ENCODE results near the gene HID1. TPM values are rescaled to one million over a fixed set of nuclear protein-coding genes. Genes with fewer than 3 reads are reported as not detected.
A peak's percentile ranks its signal among the peaks of the same experiment; 100 is the strongest.

HID1 gene, protein sequence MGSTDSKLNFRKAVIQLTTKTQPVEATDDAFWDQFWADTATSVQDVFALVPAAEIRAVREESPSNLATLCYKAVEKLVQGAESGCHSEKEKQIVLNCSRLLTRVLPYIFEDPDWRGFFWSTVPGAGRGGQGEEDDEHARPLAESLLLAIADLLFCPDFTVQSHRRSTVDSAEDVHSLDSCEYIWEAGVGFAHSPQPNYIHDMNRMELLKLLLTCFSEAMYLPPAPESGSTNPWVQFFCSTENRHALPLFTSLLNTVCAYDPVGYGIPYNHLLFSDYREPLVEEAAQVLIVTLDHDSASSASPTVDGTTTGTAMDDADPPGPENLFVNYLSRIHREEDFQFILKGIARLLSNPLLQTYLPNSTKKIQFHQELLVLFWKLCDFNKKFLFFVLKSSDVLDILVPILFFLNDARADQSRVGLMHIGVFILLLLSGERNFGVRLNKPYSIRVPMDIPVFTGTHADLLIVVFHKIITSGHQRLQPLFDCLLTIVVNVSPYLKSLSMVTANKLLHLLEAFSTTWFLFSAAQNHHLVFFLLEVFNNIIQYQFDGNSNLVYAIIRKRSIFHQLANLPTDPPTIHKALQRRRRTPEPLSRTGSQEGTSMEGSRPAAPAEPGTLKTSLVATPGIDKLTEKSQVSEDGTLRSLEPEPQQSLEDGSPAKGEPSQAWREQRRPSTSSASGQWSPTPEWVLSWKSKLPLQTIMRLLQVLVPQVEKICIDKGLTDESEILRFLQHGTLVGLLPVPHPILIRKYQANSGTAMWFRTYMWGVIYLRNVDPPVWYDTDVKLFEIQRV
- under 0.01 and 1.1 TPM in 2 replicates for total RNA-seq (2012; rRNA removed)

DNA sequence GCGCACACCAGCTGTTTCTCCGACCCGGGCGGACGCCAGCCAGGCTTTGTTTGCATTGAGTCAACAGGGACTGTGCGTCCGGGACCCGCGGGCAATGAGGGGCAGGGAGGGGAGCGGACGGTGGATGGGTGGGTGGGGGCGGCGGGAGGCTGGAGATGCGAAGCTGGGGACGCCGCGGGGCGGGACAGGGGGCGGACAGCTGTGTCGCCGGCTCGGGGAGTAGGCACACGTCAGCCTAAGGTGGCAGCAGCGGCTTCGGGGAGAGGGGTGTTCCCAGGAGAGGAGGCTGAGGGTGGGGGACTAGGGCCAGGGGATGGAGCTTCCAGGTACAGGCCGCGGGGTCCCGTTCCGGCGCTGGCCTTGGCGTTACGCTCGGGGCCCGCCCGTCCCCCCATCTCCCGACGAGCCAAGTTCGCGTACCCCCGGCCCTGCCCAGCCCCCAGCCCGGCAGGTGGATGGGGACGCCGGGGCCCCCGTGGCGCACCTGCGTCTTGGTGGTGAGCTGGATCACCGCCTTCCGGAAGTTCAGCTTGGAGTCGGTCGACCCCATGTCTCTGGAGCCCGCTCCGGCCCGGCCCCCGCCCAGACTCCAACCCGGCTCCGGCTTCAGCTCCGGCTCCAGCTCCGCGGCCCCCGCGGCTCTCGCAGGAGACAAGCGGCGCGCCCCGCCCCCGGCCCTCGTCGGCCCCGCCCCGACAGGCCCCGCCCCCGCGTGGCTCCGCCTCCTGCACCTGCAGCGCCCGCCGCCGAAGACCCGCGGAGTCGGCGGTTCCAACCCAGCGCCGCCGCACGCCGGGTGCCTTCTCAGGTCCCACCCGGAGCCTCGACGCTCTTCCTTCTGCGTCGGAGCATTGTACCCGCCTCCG lies at the start of gene HID1:
Gene HID1 (minus strand): TSS at position 653 of the 866 bp plus-strand sequence. CDS start 103 bp downstream, at position 550.
- no peak within 1 kb of the TSS for H3K9ac ChIP-seq (ENCODE audit: low read depth, low read length)
- H3K4me1 ChIP-seq (ENCODE audit: control insufficient read depth, insufficient read depth, low read length) = peaks cover 7% of the 10 kb centered on the region
- peaks cover 34% of the 10 kb centered on the region for H3K27me3 ChIP-seq (ENCODE audit: control insufficient read depth, insufficient read depth, low read length)
- peak within 1 kb of the TSS; percentile 65 for H3K4me3 ChIP-seq (ENCODE audit: low read length)
- peak within 1 kb of the TSS; percentile 80 for H3K4me2 ChIP-seq (ENCODE audit: low read length)
- H3K9me3 ChIP-seq (replicated peaks; ENCODE audit: low read length) = no peaks in the 10 kb centered on the region
- H3K36me3 ChIP-seq (ENCODE audit: insufficient read depth, low read length) = no peaks in the 10 kb centered on the region

DNA sequence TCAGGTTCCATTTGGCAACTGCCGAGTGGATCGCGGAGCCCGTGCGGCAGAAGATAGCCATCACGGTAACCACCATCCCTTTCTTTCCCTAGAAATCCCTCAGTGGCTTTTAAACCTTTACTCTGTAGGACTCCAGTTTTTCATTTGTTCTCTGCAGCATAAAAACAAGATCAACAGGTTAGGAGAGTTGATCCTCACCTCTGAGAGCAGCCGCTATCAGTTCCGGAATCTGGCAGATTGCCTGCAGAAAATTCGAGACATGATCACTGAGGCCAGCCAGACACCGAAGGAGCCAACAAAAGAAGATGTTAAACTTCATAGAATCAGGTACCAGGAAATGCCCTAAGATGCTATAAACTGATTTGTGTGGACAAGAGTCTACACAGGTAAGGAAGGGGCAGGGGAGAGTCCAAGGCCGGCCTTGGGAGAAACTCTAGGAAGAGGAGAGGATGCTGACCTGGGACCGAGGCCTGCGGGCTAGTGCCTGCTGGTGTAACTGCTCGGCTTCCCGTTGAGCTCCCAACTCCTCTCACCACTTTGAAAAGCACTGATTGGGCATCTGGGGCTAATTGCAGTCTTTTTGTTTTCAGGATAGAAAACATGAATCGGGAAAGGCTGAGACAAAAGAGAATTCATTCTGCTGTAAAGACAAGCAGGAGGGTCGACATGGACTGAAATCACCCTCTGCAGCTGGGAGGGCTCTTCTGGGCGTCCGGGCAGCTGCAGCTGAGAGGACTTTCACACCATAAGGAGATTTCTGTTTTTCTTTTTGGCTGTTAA lies 48.0 kb upstream of the HID1 start:
- no peaks in the 10 kb centered on the region for H3K27me3 ChIP-seq (ENCODE audit: control insufficient read depth, insufficient read depth, low read length)
- no peak overlapping the region for H3K9ac ChIP-seq (ENCODE audit: low read depth, low read length)
- H3K4me1 ChIP-seq (ENCODE audit: control insufficient read depth, insufficient read depth, low read length) = no peaks in the 10 kb centered on the region
- no peak overlapping the region for H3K4me2 ChIP-seq (ENCODE audit: low read length)
- H3K9me3 ChIP-seq (replicated peaks; ENCODE audit: low read length) = no peaks in the 10 kb centered on the region
- H3K4me3 ChIP-seq (ENCODE audit: low read length) = no peak overlapping the region
- H3K36me3 ChIP-seq (ENCODE audit: insufficient read depth, low read length) = peaks cover 32% of the 10 kb centered on the region

DNA sequence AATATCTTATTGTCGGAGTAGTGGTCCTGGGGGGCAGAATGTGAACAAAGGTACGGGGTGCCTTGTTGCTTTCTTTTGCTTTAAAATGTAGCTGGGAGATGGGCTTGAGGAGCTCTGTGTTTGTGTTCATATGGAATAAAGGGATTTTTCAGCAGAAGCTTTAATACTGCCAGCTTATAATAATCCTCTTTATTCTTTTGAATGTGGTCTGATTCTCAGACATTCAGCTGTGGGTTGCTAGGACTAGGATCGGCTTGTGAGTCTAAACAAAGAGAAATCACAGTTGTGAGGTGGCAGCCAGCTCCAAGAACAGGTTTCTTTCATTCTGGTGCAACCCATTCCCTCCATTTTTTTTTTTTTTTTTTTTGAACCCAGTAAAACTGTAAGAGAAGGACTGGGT lies 47.2 kb upstream of the HID1 start:
- H3K27me3 ChIP-seq (ENCODE audit: control insufficient read depth, insufficient read depth, low read length) = no peaks in the 10 kb centered on the region
- no peak overlapping the region for H3K4me3 ChIP-seq (ENCODE audit: low read length)
- H3K4me1 ChIP-seq (ENCODE audit: control insufficient read depth, insufficient read depth, low read length) = no peaks in the 10 kb centered on the region
- no peaks in the 10 kb centered on the region for H3K9me3 ChIP-seq (replicated peaks; ENCODE audit: low read length)
- H3K9ac ChIP-seq (ENCODE audit: low read depth, low read length) = no peak overlapping the region
- H3K36me3 ChIP-seq (ENCODE audit: insufficient read depth, low read length) = peaks cover 32% of the 10 kb centered on the region
- no peak overlapping the region for H3K4me2 ChIP-seq (ENCODE audit: low read length)

DNA sequence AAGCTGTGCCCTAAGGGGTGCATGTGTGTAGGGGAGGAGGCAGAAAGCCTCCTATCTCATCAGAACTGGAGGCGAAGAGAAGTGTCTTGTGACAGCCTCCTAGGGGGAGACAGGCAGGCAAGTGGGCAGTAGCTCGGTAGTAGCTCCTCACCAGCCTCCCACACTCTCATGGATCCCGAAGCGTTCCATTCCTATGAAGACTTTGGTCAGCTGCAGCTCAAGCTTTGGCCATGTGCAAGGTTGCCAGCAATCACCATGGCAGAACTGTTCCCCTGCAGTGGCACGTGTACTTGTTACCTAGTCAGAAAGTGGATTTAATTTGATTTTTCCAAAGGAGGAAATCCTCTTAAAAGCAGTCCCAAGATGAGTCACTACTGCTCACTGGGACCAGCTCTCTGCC lies 46.6 kb upstream of the HID1 start:
- H3K27me3 ChIP-seq (ENCODE audit: control insufficient read depth, insufficient read depth, low read length) = no peaks in the 10 kb centered on the region
- H3K4me2 ChIP-seq (ENCODE audit: low read length) = no peak overlapping the region
- H3K9me3 ChIP-seq (replicated peaks; ENCODE audit: low read length) = no peaks in the 10 kb centered on the region
- H3K36me3 ChIP-seq (ENCODE audit: insufficient read depth, low read length) = peaks cover 32% of the 10 kb centered on the region
- no peak overlapping the region for H3K9ac ChIP-seq (ENCODE audit: low read depth, low read length)
- no peak overlapping the region for H3K4me3 ChIP-seq (ENCODE audit: low read length)
- H3K4me1 ChIP-seq (ENCODE audit: control insufficient read depth, insufficient read depth, low read length) = no peaks in the 10 kb centered on the region

DNA sequence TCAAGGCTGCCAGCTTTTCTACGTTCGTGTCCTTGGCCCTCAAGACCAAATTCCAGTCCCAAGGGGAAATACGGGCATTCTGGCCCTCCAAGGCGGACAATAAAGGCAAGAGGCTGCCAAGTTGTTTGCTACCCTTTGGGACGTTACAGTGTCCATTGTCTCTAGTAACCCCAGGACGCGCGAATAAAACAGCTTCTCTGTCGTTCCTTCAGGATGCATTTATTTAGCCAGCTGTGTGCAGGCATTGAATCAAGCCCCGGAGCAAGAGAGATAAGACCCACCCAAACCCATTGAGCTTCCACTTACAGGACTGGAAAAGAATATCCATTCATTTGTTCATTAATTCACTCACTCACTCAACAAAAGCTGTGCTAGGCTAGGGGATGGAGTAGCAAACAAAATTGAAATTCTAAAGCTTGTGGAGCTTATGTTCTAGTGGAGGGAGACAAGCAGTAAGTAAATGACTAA lies 40.6 kb upstream of the HID1 start:
- Histone ChIP-seq H3K36me3 (ENCODE audit: insufficient read depth, low read length) (no peaks in the 10 kb centered on the region), H3K4me3 (ENCODE audit: low read length) (peak overlapping the region; percentile 82), H3K4me1 (ENCODE audit: control insufficient read depth, insufficient read depth, low read length) (peaks cover 20% of the 10 kb centered on the region), H3K4me2 (ENCODE audit: low read length) (peak overlapping the region; percentile 85), H3K27me3 (ENCODE audit: control insufficient read depth, insufficient read depth, low read length) (no peaks in the 10 kb centered on the region), H3K9ac (ENCODE audit: low read depth, low read length) (peak overlapping the region; percentile 88), H3K9me3 (replicated peaks; ENCODE audit: low read length) (no peaks in the 10 kb centered on the region)

DNA sequence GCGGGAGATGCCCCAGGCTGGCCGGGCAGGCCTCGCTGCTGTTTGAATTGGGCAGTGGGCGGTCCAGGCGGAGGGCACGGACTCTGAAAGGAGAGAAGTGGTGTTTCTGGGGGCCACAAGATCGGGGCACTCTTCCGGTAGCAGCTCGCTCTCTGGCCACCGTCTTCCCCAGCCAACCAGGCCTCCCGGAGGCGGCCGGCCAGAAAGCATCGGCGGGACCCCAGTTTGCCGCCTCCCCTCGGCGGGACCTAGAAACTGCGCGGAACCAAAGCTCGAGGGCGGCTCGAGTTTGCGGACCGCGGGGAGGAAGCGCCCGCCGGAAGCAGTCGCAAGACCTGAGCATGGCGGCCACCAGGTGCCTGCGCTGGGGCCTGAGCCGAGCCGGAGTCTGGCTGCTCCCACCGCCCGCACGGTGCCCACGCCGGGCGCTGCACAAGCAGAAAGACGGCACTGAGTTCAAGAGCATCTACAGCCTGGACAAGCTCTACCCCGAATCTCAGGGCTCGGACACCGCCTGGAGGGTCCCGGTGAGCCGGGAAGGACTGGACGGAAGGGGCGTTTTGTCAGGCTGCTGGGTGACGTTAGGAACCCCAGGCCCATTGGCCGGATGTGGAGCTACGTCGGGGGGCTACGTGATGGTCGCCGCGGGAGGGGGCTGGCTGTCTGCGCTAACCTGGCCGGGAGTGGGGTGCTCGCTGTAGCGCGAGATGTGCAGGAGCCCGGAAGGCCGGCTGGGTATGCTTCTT lies 40.0 kb upstream of the HID1 start, which contains the start of gene MRPL58:
Gene MRPL58 (plus strand): TSS at position 325 of the 746 bp plus-strand sequence. CDS start 17 bp downstream, at position 342.
- H3K4me1 ChIP-seq (ENCODE audit: control insufficient read depth, insufficient read depth, low read length) = peaks cover 20% of the 10 kb centered on the region
- H3K4me3 ChIP-seq (ENCODE audit: low read length) = peak within 1 kb of the TSS; percentile 82
- H3K4me2 ChIP-seq (ENCODE audit: low read length) = peak within 1 kb of the TSS; percentile 85
- H3K36me3 ChIP-seq (ENCODE audit: insufficient read depth, low read length) = no peaks in the 10 kb centered on the region
- H3K27me3 ChIP-seq (ENCODE audit: control insufficient read depth, insufficient read depth, low read length) = no peaks in the 10 kb centered on the region
- no peaks in the 10 kb centered on the region for H3K9me3 ChIP-seq (replicated peaks; ENCODE audit: low read length)
- peak within 1 kb of the TSS; percentile 88 for H3K9ac ChIP-seq (ENCODE audit: low read depth, low read length)

DNA sequence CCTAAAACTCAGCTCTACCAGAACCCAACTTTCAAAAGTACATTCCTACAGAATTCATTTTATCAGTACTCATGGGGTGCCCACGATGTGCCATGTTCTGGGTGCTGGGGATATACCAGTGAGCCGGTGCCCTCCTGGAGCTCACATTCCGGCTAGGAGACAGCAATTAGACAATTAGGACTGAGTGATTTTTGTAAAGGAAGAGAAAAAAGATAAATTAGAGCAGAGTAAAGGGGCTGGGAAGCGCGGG lies 39.5 kb upstream of the HID1 start:
- H3K9me3 ChIP-seq (replicated peaks; ENCODE audit: low read length) = no peaks in the 10 kb centered on the region
- H3K9ac ChIP-seq (ENCODE audit: low read depth, low read length) = peak overlapping the region; percentile 88
- H3K4me1 ChIP-seq (ENCODE audit: control insufficient read depth, insufficient read depth, low read length) = peaks cover 20% of the 10 kb centered on the region
- no peaks in the 10 kb centered on the region for H3K27me3 ChIP-seq (ENCODE audit: control insufficient read depth, insufficient read depth, low read length)
- peak overlapping the region; percentile 82 for H3K4me3 ChIP-seq (ENCODE audit: low read length)
- peak overlapping the region; percentile 85 for H3K4me2 ChIP-seq (ENCODE audit: low read length)
- no peaks in the 10 kb centered on the region for H3K36me3 ChIP-seq (ENCODE audit: insufficient read depth, low read length)

DNA sequence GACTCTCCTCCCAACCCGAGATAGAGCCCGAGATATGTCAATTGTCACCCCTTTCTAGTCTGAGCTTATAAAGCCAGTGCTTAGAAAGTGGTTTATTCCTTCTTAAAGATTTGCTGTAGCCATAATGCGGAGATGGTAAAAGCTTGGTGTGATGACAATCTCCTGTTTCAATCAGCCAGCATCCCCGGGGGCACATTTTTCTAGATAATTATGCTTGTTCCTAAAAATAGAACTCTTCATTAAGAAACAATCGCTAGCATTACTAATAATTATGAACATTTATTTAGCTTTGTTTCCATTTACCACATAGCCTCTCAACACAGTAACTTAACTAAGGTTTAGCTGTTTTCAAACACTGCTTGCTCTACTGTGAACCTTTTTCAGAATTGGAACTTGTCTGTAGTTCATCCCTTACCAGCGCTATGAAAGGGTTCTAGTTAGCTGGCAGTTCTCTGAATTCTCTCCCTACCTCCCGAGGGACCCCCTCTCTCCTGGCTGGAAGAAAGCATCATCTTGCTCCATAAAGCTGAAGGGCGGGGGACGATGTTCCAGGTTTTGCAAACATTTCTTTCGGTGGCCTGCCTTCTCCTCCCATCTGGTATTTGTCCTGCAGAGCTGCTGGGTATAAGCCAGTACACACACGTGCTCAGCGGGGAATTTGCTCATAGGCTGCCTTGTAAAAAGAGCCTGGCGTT lies 39.0 kb upstream of the HID1 start:
- peaks cover 20% of the 10 kb centered on the region for H3K4me1 ChIP-seq (ENCODE audit: control insufficient read depth, insufficient read depth, low read length)
- H3K9ac ChIP-seq (ENCODE audit: low read depth, low read length) = peak overlapping the region; percentile 88
- peak overlapping the region; percentile 85 for H3K4me2 ChIP-seq (ENCODE audit: low read length)
- H3K4me3 ChIP-seq (ENCODE audit: low read length) = peak overlapping the region; percentile 82
- H3K36me3 ChIP-seq (ENCODE audit: insufficient read depth, low read length) = peaks cover under 1% of the 10 kb centered on the region
- H3K27me3 ChIP-seq (ENCODE audit: control insufficient read depth, insufficient read depth, low read length) = no peaks in the 10 kb centered on the region
- no peaks in the 10 kb centered on the region for H3K9me3 ChIP-seq (replicated peaks; ENCODE audit: low read length)

DNA sequence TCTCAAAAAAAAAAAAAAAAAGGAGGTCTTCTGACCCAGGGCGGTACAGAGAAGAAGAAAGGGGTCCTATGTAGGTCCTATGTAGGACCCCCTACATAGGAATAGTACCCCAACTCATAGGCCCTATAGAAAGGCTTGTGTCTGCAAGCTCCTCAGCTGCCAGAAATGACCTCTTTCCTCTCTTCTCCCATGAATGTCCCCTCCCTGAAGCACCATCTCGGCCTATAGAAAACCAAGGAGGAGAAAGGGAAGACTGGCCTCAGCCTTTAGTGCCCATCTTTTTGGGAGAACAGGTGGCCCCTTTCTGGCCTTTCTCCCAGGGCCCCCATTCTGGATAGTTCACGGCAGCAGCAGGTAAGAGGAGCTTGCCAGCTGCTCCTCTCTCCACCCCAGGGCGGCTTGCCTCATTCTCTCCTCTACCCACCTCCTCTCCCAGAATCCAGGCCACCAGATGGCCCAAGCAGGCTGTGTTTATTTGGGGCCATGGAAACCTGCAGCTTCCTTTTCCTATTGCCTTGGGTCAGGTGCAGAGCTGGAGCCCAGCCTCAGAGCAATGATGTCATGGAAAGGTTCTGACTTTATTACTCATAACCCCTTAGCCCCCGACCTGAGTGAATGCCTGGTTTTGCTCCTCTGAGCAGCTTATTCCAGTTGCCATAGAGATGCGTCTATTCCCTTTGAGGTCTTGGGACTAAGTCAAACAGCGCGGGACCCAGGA lies 38.3 kb upstream of the HID1 start:
- no peak overlapping the region for H3K4me2 ChIP-seq (ENCODE audit: low read length)
- H3K4me3 ChIP-seq (ENCODE audit: low read length) = no peak overlapping the region
- H3K9me3 ChIP-seq (replicated peaks; ENCODE audit: low read length) = no peaks in the 10 kb centered on the region
- H3K4me1 ChIP-seq (ENCODE audit: control insufficient read depth, insufficient read depth, low read length) = peaks cover 20% of the 10 kb centered on the region
- H3K9ac ChIP-seq (ENCODE audit: low read depth, low read length) = no peak overlapping the region
- H3K27me3 ChIP-seq (ENCODE audit: control insufficient read depth, insufficient read depth, low read length) = no peaks in the 10 kb centered on the region
- H3K36me3 ChIP-seq (ENCODE audit: insufficient read depth, low read length) = peaks cover 3% of the 10 kb centered on the region
